ENCODE results near the gene JARID2.
A peak's percentile ranks its signal among the peaks of the same experiment; 100 is the strongest.

The JARID2 gene

GRCh38 chr6:15362274-15363160 is 116.6 kb downstream of the JARID2 start:
- Histone ChIP-seq H3K27ac (ENCODE audit: extremely low read depth, low read depth, low read length) (no peak overlapping the region; the same call in 1 of the 2 replicates), H3K4me1 (ENCODE audit: control insufficient read depth, insufficient read depth, low read length) (peaks cover 63% of the 10 kb centered on the region), H3K4me3 (ENCODE audit: low read depth, low read length) (no peak overlapping the region), H3K36me3 (ENCODE audit: control insufficient read depth in 2 of 2, insufficient read depth in 1 of 2, low read length in 2 of 2) (no peaks in the 10 kb centered on the region), H3K9me3 (ENCODE audit: control insufficient read depth, insufficient read depth, low read depth, low read length) (no peaks in the 10 kb centered on the region)
- TF ChIP-seq ZBTB11 (tag by site-specific recombination; conservative IDR thresholded peaks at IDR 0.05; ENCODE audit: low read depth), result no peak
- TF ChIP-seq REPIN1 (tag by site-specific recombination; IDR thresholded peaks at IDR 0.05; ENCODE audit: low read depth), result no peak
- TF ChIP-seq PATZ1 (tag by site-specific recombination; IDR thresholded peaks at IDR 0.05), result 0 out of 2 replicates have a peak, but pooled peaks have one; percentile 26
- peak; percentile 35; the same call in 1 of the 2 replicates for TF ChIP-seq ZNF580 (tag by site-specific recombination; IDR thresholded peaks at IDR 0.05)
- peak; percentile 30; the same call in 1 of the 2 replicates for TF ChIP-seq PRDM4 (tag by site-specific recombination; IDR thresholded peaks at IDR 0.05)
- peak; percentile 28; the same call in 1 of the 2 replicates for TF ChIP-seq ZBTB17 (tag by site-specific recombination; IDR thresholded peaks at IDR 0.05)
- no peak for TF ChIP-seq MEIS1 (CRISPR knock-in tag; IDR thresholded peaks at IDR 0.05; ENCODE audit: borderline replicate concordance)
- ChIA-PET POLR2A (interaction anchor here (0.6 to 1.7 kb wide), 3 partner anchors 10 to 23 kb away, joined by 3 to 12 read pairs (median 6); no protein-coding TSS in a partner anchor), CTCF (interaction anchor here (0.6 to 1.2 kb wide), 4 partner anchors 23 to 396 kb away, joined by 3 to 4 read pairs (median 3); no protein-coding TSS in a partner anchor)

GRCh38 chr6:15363164-15363522 is 117.3 kb downstream of the JARID2 start:
- ChIA-PET POLR2A (no interaction called here), CTCF (no interaction called here)
- H3K4me1 ChIP-seq (ENCODE audit: control insufficient read depth, insufficient read depth, low read length), result peaks cover 57% of the 10 kb centered on the region
- TF ChIP-seq PRDM1 (tag by site-specific recombination; IDR thresholded peaks at IDR 0.05) (peak; percentile 58; the same call in 1 of the 2 replicates), ZNF580 (tag by site-specific recombination; IDR thresholded peaks at IDR 0.05) (no peak), ZNF354C (tag by site-specific recombination; IDR thresholded peaks at IDR 0.05; ENCODE audit: borderline replicate concordance, low read depth) (no peak)
- H3K36me3 ChIP-seq (ENCODE audit: control insufficient read depth in 2 of 2, insufficient read depth in 1 of 2, low read length in 2 of 2), result no peaks in the 10 kb centered on the region
- H3K4me3 ChIP-seq (ENCODE audit: low read depth, low read length), result no peak overlapping the region
- H3K9me3 ChIP-seq (ENCODE audit: control insufficient read depth, insufficient read depth, low read depth, low read length), result no peaks in the 10 kb centered on the region
- H3K27ac ChIP-seq (ENCODE audit: extremely low read depth, low read depth, low read length), result no peak overlapping the region; the same call in 1 of the 2 replicates
